Right atrium auricular region (tissue), 2 donors: Measurements from ENCODE around the gene REV3L. TPM values are rescaled to one million over a fixed set of nuclear protein-coding genes. Genes with fewer than 3 reads are reported as not detected.

Source experiments
- DNase-seq: peaks from one replicate; pipeline ENCODE4 v3.0.0-alpha.2; 2019; ENCODE audit warnings: low spot score
- H3K27ac ChIP-seq, 2 donors: fragments of 200-600 bp; sonication (generic); 1 replicate in 1 of 2; 2 replicates in 1 of 2; pipeline ENCODE4 v1.5.1; 2016 to 2019
- H3K27me3 ChIP-seq, 2 donors: fragments of 200-600 bp; sonication (generic); one replicate each; pipeline versions ENCODE4 v1.5.1 to v1.6.0; 2017 to 2019
- H3K36me3 ChIP-seq: fragments of 200-600 bp; sonication (generic); one replicate; pipeline ENCODE4 v1.5.1; 2016
- H3K4me1 ChIP-seq, 2 donors: fragments of 200-600 bp; sonication (generic); one replicate each; pipeline versions ENCODE4 v1.5.1 to v1.6.0; 2017 to 2019
- H3K4me3 ChIP-seq, 2 donors: fragments of 200-600 bp; sonication (generic); 1 replicate in 1 of 2; 2 replicates in 1 of 2; pipeline ENCODE4 v1.5.1; 2017 to 2019; ENCODE audit warnings: mild to moderate bottlenecking in 1 of 2, moderate library complexity in 1 of 2
- H3K9me3 ChIP-seq, 2 donors: fragments of 200-600 bp; sonication (generic); one replicate each; pipeline ENCODE4 v1.5.1; 2019
- CTCF ChIP-seq, 2 donors: fragments of 200-600 bp; sonication (generic); IDR thresholded peaks; one replicate each; pipeline ENCODE4 v1.5.1; 2019; ENCODE audit warnings: antibody characterized with exemption in 2 of 2
- total RNA-seq, 2 donors: library from RNA; depleted of rRNA; stranded (reverse); fragments of >200 nt; gene quantifications; one replicate each; pipeline ENCODE4 v1.1.0, GENCODE V29; 2016

REV3L gene
- total RNA-seq, 2 donors from 2014 or later: 14.5 to 34.2 TPM

- peaks cover 0 to 12% of the 10 kb centered on the region in 2 donors for H3K9me3 ChIP-seq
- no peak for DNase-seq
- no peak overlapping the region for H3K27ac ChIP-seq
- peaks cover 0 to 19% of the 10 kb centered on the region in 2 donors for H3K4me1 ChIP-seq
- H3K4me3 ChIP-seq: no peak overlapping the region
- TF ChIP-seq CTCF (IDR thresholded peaks at IDR 0.05): no peak
- H3K27me3 ChIP-seq: no peaks in the 10 kb centered on the region
- no peaks in the 10 kb centered on the region for H3K36me3 ChIP-seq
Observed at GRCh38 chr6:111524735-111525134, 41.7 kb upstream of the REV3L start.

GRCh38 chr6:111524252-111524651, 41.2 kb upstream of the REV3L start:
- no peak overlapping the region for H3K27ac ChIP-seq
- no peak for DNase-seq
- no peaks in the 10 kb centered on the region for H3K27me3 ChIP-seq
- no peaks in the 10 kb centered on the region for H3K36me3 ChIP-seq
- H3K9me3 ChIP-seq: peaks cover 0 to 12% of the 10 kb centered on the region in 2 donors
- no peak overlapping the region for H3K4me3 ChIP-seq
- peaks cover 0 to 19% of the 10 kb centered on the region in 2 donors for H3K4me1 ChIP-seq
- no peak for TF ChIP-seq CTCF (IDR thresholded peaks at IDR 0.05)

GRCh38 chr6:111523484-111524167, 40.6 kb upstream of the REV3L start:
- Histone ChIP-seq H3K27me3 (no peaks in the 10 kb centered on the region), H3K9me3 (peaks cover 0 to 12% of the 10 kb centered on the region in 2 donors), H3K27ac (peak overlapping the region in 1 of 2 donors; percentile 25), H3K4me1 (peaks cover 0 to 19% of the 10 kb centered on the region in 2 donors), H3K36me3 (no peaks in the 10 kb centered on the region), H3K4me3 (no peak overlapping the region)
- DNase-seq: no peak
- TF ChIP-seq CTCF (IDR thresholded peaks at IDR 0.05): no peak

- Histone ChIP-seq H3K4me3 (no peak overlapping the region), H3K36me3 (no peaks in the 10 kb centered on the region), H3K27ac (no peak overlapping the region), H3K27me3 (no peaks in the 10 kb centered on the region), H3K9me3 (peaks cover 0 to 12% of the 10 kb centered on the region in 2 donors), H3K4me1 (peaks cover 0 to 19% of the 10 kb centered on the region in 2 donors)
- TF ChIP-seq CTCF (IDR thresholded peaks at IDR 0.05): no peak
- no peak for DNase-seq
Observed at GRCh38 chr6:111522393-111523020, 39.5 kb upstream of the REV3L start.

GRCh38 chr6:111521497-111522270, 38.7 kb upstream of the REV3L start:
- Histone ChIP-seq H3K4me1 (peaks cover 0 to 19% of the 10 kb centered on the region in 2 donors), H3K27ac (no peak overlapping the region), H3K9me3 (peaks cover 0 to 12% of the 10 kb centered on the region in 2 donors), H3K36me3 (no peaks in the 10 kb centered on the region), H3K4me3 (no peak overlapping the region), H3K27me3 (no peaks in the 10 kb centered on the region)
- TF ChIP-seq CTCF (IDR thresholded peaks at IDR 0.05): no peak
- no peak for DNase-seq
